IPS-18c (cell line): ENCODE results near the gene C1orf174.

Experiments used
- H3K4me3 ChIP-seq: 2 replicates; pipeline ENCODE4 v1.7.0; 2013; ENCODE audit warnings: low read depth, mild to moderate bottlenecking, low read length, moderate library complexity; ENCODE audit not compliant: insufficient read depth
- H3K9me3 ChIP-seq: one replicate; pipeline ENCODE4 v1.6.1; 2013; ENCODE audit warnings: mild to moderate bottlenecking, low read length, moderate library complexity; ENCODE audit not compliant: control insufficient read depth, insufficient read depth

Gene C1orf174

GRCh38 chr1:3914911-3915310, 14.8 kb upstream of the C1orf174 start:
- Histone ChIP-seq H3K4me3 (no peak overlapping the region), H3K9me3 (no peaks in the 10 kb centered on the region)

GRCh38 chr1:3914331-3914851, 14.3 kb upstream of the C1orf174 start:
- Histone ChIP-seq H3K4me3 (no peak overlapping the region), H3K9me3 (no peaks in the 10 kb centered on the region)

- Histone ChIP-seq H3K9me3 (no peaks in the 10 kb centered on the region), H3K4me3 (no peak overlapping the region)
Observed at GRCh38 chr1:3912809-3913685, 13.0 kb upstream of the C1orf174 start.

DNA sequence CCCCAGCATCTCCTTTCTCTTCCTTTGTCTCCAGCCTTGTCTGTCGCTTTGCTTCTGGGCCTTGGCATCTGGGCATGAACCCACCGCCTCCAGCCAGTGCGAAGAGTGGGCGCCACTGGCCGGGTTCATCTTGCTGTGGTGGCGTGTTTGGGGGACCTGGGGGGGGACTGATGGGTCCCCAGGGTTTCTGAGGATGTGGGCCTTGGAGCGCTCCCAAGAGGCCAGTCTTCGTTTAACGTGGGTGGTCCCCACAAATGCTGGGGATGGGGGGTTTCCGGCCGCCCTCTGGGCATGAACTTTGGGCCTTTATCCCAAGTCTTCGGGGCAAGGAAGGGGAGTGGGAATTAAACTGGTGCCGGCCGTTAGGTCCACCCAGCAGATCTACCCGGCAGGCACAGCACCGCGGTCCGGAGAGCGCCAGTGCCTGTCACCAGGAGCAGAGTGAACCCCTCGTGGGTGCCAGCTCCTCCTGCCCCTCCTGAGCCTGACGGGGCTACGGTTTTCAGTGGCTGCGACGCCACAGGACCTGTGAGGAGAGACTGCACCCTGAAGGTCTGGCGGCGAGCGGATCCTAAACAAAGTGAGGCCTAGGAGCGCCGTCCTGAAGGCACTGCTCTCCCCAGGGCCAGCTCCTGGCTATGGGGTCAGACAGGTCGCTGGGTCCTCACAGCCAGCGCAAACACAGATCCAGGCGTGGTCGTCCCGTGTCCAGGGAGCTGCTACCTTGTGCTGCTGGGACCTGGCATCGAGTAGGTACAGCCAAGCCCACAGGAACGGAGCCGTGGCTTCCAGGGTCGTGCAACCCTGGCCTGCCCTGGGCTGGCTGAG, 12.1 kb upstream of the C1orf174 start:
- Histone ChIP-seq H3K4me3 (no peak overlapping the region), H3K9me3 (peaks cover 2% of the 10 kb centered on the region)

- Histone ChIP-seq H3K4me3 (peak overlapping the region; percentile 28; the same call in 1 of the 2 replicates), H3K9me3 (peaks cover 2% of the 10 kb centered on the region)
Observed at GRCh38 chr1:3910857-3911845, 11.1 kb upstream of the C1orf174 start.

DNA sequence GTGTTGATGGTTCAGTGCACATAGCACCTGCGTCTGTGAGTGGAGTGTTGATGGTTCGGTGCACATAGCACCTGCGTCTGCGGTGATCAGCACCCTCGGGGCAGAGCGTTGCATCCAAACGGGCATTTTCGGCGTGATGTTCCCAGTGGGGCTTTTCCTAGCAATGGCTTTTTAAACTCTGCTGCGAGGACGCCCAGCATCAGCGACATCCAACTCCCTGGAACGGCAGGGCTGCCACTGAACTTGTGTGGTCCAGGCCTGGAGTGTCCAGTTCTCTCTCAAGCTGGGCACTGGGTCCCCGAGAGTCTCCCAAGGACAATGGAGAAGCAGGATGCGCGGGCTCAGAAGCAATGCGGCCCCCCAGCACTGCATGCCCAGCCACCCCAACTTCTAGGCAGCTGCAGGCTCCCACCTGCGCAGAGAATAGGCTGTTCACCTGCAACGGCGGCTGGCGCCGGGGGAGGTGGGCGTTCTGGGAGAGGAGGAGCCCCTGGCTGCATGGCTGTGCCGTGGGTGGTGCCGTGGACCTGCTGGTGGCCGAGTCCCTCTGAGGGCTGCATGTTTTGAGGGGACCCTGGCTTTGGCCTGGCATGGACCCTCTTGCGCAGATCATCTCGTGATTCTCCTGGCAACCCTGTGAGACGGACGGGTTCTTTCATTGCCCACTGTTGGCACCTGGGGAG, 10.1 kb upstream of the C1orf174 start:
- no peak overlapping the region; the same call in 1 of the 2 replicates for H3K4me3 ChIP-seq

DNA sequence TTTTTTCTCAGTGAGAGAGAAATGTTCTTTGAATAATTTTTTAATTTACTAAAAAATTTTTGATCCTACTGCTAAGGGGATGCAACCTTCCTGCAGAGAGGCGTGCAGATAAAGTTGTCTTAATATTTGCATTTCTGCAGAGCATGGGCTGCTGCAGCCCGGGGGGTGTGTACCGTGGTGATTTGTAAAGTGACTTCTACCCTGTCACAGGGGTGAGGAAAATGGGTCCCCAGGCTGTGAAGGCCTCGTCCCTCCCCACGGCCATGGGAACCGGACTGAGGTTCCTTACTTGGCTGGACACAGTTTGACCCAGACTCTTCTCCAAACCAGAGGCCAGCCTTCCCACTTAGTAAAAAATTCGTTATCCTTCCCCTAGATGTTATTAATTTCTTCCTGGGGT, 9.5 kb upstream of the C1orf174 start:
- H3K9me3 ChIP-seq: peaks cover 2% of the 10 kb centered on the region
- H3K4me3 ChIP-seq: no peak overlapping the region

More for the DNA sequence above, 10.1 kb upstream of the C1orf174 start:
- peaks cover 2% of the 10 kb centered on the region for H3K9me3 ChIP-seq

- H3K4me3 ChIP-seq: no peak overlapping the region
- peaks cover 2% of the 10 kb centered on the region for H3K9me3 ChIP-seq
Observed at GRCh38 chr1:3908886-3909517, 8.9 kb upstream of the C1orf174 start.

- Histone ChIP-seq H3K9me3 (peaks cover 2% of the 10 kb centered on the region), H3K4me3 (no peak overlapping the region)
Observed at GRCh38 chr1:3907621-3908165, 7.6 kb upstream of the C1orf174 start.

GRCh38 chr1:3907031-3907534, 7.0 kb upstream of the C1orf174 start:
- Histone ChIP-seq H3K4me3 (no peak overlapping the region), H3K9me3 (peaks cover 2% of the 10 kb centered on the region)

DNA sequence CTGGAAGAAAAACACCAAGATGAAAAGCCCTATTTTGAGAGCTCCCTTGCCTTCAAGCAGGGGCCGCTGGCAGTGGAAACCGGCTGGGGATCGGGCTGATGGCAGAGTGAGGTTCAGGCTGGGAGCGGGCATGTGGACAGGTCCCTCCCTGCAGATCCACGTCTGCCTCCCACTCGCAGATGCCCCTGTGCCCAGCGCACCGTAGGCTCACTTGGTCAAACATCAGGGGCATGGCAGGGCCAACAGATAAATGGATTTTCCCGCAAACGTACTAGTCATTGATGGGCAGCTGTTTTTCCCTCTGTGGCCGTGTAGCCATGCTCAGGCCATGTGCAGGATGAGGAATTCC, 6.6 kb upstream of the C1orf174 start:
- H3K4me3 ChIP-seq: no peak overlapping the region
- peaks cover 2% of the 10 kb centered on the region for H3K9me3 ChIP-seq

GRCh38 chr1:3905953-3906671, 6.0 kb upstream of the C1orf174 start:
- no peak overlapping the region for H3K4me3 ChIP-seq
- H3K9me3 ChIP-seq: peaks cover 4% of the 10 kb centered on the region

DNA sequence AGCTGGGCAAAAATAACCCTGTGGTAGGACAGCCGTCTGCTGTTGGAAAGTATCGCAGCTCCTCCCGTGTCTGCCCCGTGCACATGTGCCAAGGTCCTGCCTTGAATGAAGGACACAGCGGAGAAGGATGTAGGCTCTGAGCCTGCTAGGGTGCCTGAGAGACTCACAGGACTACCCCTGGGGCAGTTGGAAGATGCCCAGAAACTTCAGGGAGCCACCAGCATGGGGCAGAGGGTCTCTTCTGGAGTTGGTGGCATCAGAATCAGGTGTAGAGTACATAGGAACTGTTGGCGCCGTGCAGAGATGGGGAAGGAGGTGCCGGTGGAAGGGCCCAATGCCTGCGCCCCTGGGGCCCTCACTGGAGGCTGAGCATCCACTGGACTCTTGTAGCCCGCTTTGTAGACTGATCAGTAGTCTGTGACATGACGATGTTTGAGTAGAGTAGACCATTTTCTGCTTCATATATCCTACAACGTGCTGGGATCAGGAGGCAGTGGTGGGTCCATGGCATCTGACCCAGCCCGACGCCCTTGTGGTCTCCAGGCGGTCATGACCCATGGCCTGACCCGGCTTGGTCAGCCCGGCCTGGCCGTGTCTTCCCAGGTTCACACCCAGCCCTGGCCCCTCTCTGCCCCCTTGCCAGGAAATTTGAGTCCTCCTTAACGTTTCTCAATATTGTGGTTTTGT, 5.3 kb upstream of the C1orf174 start:
- Histone ChIP-seq H3K4me3 (no peak overlapping the region), H3K9me3 (peaks cover 4% of the 10 kb centered on the region)

- peaks cover 6% of the 10 kb centered on the region for H3K9me3 ChIP-seq
- no peak overlapping the region for H3K4me3 ChIP-seq
Observed at GRCh38 chr1:3904843-3905185, 4.7 kb upstream of the C1orf174 start.
